GM12872 (cell line): ENCODE measurements around the gene FAM3A.

ENCODE experiments used
- TF ChIP-seq, protein P1 (sequence below): IDR thresholded peaks from 3 replicates; pipeline ENCODE4 v1.5.1; 2011; ENCODE audit warnings: low read depth, mild to moderate bottlenecking, low read length, moderate library complexity; ENCODE audit not compliant: insufficient read depth

Gene FAM3A

DNA sequence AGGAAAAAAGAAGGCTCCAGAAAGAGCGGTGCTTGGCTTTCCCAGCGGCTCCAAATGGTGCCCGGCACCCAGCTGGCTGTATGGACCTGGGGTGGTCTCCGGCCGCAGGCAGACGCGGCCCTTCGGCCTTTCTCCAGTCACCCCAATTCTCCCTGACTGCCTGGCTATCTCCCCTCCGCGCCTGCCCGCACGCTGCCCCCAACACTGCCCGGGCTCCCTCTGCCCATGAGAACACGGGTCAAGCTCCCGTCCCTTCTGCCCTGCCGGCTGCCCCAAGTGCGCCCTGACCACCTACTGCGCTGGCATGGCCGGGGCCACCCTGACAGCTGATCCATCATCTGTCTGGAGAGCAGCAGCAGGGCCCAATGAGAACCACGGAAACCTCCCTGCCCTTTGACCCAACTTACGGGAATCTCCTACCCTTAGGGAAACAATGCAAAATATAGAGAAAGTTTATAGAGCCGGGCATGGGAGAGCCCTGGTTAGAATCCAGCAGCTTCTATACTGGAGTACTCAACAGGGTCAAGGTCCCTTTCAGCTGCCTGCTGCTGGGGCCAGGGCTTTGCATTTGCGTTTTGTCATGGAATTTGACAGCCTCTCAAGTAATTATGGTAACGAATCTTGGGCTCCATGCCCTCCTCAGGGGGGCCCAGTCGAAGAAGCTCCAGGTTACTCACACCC, 1.2 kb upstream of the FAM3A start:
- TF ChIP-seq, protein P1, sequence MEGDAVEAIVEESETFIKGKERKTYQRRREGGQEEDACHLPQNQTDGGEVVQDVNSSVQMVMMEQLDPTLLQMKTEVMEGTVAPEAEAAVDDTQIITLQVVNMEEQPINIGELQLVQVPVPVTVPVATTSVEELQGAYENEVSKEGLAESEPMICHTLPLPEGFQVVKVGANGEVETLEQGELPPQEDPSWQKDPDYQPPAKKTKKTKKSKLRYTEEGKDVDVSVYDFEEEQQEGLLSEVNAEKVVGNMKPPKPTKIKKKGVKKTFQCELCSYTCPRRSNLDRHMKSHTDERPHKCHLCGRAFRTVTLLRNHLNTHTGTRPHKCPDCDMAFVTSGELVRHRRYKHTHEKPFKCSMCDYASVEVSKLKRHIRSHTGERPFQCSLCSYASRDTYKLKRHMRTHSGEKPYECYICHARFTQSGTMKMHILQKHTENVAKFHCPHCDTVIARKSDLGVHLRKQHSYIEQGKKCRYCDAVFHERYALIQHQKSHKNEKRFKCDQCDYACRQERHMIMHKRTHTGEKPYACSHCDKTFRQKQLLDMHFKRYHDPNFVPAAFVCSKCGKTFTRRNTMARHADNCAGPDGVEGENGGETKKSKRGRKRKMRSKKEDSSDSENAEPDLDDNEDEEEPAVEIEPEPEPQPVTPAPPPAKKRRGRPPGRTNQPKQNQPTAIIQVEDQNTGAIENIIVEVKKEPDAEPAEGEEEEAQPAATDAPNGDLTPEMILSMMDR, result no peak

DNA sequence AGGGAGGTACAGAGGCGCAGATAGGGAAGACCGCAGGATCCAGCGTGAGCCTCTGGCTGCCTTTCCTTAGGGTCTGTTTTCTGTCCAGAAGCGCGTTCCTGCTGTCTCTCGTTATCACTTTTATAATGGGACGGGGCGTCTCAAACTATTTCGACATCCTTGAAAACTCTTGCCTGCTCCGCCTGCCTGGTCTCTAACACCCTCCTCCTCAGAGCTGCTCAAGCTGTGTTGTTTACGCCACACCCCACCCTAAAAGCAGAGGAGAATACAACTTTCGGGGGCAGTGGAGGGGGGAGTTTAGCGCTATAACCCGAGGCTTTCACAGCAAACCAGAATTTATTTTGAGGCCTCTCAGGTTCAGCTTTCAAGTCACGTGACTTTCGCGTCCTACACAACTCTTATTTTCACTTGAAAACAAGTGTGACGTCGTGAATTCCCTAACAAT, 646 bp upstream of the FAM3A start:
- TF ChIP-seq, protein P1, result no peak

DNA sequence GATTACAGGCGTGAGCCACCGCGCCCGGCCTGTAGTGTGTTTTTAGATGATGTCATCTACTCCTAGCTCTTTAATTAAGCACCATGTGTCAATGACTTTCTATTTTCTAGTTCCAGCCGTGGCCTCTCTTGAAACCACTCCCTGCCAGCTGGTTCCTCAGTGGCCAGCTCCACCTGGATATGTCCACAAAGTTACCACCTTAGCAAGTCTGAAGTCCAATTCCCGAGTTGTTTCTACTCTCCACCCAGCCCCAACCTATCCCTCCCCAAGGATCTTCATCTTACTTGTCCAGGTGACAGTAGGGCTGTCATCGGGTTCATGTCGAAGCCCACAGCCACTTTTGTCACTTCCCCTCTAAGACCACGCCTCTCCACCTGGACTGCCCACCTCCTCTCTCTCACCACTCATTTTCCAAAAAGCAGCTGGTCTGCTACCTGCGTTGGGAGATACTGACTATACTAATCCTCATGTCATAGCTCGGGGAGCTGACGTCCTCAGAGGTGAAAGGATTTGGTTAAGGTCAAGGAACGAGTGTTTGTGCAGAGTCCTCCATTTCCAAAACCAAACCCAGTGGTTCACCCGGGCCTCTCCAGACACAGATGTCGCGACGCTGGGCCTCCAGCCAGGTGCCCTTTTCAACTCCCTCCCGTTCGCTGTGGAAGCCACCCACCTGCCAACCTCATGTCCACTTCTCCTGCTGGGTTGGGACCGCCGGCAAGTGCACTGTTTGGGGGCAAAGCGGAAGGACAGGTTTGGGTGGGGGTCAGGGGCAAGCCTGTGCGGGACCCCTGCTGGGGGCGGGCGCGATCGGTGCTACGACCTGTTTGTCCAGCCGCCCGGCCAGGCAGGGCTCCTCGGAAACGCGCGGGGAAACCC, 704 bp downstream of the FAM3A start:
- TF ChIP-seq, protein P1, result no peak

DNA sequence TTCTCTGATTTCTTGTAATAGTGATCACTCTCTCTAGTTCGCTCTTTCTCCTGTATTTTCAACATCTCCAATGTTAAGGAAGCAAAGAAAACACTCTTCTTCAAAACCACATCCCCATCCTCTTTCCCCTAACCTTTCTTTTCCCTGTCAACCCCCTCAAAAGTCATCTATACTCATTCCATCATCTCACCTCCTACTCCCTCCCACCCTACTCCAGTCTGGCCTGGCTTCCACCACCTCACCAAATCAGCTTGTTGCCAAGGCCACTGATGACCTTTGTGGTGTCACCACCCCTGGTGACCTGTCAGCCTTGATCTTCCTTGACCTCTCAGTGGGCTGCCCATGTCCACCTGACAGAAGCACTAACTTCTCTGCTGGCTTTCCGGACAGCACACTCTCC, 2.3 kb downstream of the FAM3A start:
- TF ChIP-seq, protein P1, result no peak

DNA sequence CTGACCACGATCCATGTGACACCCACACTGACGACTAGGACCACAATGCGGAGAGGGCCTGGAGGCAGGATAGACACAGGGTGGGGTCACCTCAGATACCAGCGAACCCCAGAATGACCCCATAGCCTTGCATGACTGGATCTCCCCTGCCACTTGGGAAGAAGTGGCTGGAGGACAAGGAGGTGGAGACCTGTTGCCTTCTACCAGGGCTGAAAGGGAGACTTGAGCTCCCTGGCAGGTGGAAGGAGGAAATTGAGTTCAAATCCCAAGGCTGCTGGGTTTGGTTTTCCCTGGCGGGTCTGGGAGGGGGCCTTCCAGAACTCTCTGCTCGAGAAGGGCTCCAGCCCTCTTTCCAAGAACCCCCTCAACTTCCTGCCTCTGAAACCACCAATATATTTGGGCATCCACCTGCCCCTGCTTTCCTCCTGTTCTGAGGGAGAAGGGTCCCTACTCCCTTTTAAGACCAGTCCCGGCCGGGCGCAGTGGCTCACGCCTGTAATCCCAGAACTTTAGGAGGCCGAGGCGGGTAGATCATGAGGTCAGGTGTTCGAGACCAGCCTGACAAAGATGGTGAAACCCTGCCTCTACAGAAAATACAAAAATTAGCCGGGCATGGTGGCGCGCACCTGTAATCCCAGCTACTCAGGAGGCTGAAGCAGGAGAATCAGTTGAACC, 3.0 kb downstream of the FAM3A start:
- TF ChIP-seq, protein P1, result no peak

DNA sequence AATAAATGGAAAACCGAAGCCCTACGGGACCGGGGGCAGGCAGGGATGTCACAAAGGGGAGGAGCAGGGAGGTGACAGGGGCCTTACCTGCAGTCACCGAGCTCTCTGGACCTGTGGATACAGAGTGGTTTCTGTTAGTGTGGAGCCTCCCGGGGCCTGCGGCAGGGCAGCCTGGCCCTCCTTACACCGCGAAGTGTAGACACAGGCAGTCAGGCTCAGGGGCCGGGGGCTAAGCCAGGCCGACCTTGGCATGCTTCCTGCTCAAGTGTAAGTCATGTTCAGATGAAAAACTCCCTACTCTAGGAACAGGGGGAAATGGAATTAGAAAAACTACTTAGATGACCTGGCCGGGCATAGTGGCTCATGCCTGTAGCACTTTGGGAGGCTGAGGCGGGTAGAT, 4.3 kb downstream of the FAM3A start:
- TF ChIP-seq, protein P1, result no peak

DNA sequence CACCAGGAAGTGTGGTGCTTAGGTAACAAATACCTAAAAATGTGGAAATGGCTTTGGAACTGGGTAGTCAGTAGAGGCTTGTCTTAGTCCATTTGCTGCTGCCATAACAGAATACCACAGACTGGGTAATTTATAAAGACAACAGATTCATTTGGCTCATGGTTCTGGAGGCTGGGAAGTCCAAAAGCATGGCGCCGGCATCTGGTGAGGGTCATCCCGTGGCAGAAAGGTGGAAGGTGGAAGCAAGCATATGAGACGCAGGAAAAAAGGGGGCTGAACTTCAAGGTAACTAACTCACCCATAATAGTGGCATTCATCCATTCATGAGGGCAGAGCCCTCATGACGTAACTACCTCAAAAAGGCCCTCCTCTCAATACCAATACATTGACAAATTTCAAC, 6.6 kb downstream of the FAM3A start:
- TF ChIP-seq, protein P1, result no peak
